K562 (cell line): ENCODE measurements around the gene HSD17B12.

ENCODE experiments used
- CBFA2T2 ChIP-seq: fragments of 450-650 bp; conservative IDR thresholded peaks from 2 replicates; pipeline ENCODE4 v1.6.1; 2017; ENCODE audit warnings: mild to moderate bottlenecking
- CTCF ChIP-seq, 3 experiments: IDR thresholded peaks in 2 of 3; conservative IDR thresholded peaks in 1 of 3; 2 replicates each; pipeline ENCODE4 v1.5.1; 2011 to 2012; ENCODE audit warnings: low read length in 3 of 3, mild to moderate bottlenecking in 3 of 3, control low read depth in 2 of 3, improper control_type of control experiment in 1 of 3, inconsistent platforms in 1 of 3, low read depth in 1 of 3, mixed read lengths in 1 of 3, moderate library complexity in 1 of 3; ENCODE audit not compliant: insufficient read depth in 2 of 3
- GABPB1 ChIP-seq: sonication (generic); formaldehyde crosslinking; IDR thresholded peaks from 2 replicates; pipeline ENCODE4 v1.8.0; 2022; ENCODE audit warnings: mild to moderate bottlenecking, missing genetic modification reagents
- MAFK ChIP-seq: IDR thresholded peaks from 2 replicates; pipeline ENCODE4 v1.6.1; 2011; ENCODE audit warnings: low read length, improper control_type of control experiment
- NFIC ChIP-seq: fragments of 450-650 bp; IDR thresholded peaks from 2 replicates; pipeline ENCODE4 v1.6.1; 2017; ENCODE audit warnings: mild to moderate bottlenecking, inconsistent platforms
- POLR2A ChIP-seq: fragments of 450-650 bp; conservative IDR thresholded peaks from 2 replicates; pipeline ENCODE4 v1.6.1; 2016
- RBM39 ChIP-seq: fragments of 200-400 bp; formaldehyde crosslinking; optimal IDR thresholded peaks from 2 replicates; pipeline ENCODE3; 2018; ENCODE audit warnings: low read depth, low read length
- SAP30 ChIP-seq: fragments of 200-600 bp; sonication (generic); IDR thresholded peaks from 2 replicates; pipeline ENCODE4 v1.6.1; 2012; ENCODE audit warnings: borderline replicate concordance, low read depth, mild to moderate bottlenecking, moderate library complexity, low read length, control low read depth, inconsistent platforms; ENCODE audit not compliant: insufficient read depth, poor library complexity, severe bottlenecking
- SMAD2 ChIP-seq: fragments of 150-350 bp; IDR thresholded peaks from 2 replicates; pipeline ENCODE4 v1.6.1; 2014; ENCODE audit warnings: low read depth, mild to moderate bottlenecking, low read length
- TBP ChIP-seq: optimal IDR thresholded peaks from 2 replicates; pipeline ENCODE3; 2011; ENCODE audit warnings: low read depth, low read length, improper control_type of control experiment
- TSC22D4 ChIP-seq: fragments of 450-650 bp; IDR thresholded peaks from 2 replicates; pipeline ENCODE4 v1.6.1; 2016; ENCODE audit warnings: missing genetic modification characterization, missing biosample characterization, control low read depth
- XRCC3 ChIP-seq: fragments of 450-650 bp; IDR thresholded peaks from 2 replicates; pipeline ENCODE4 v1.6.1; 2017; ENCODE audit warnings: mild to moderate bottlenecking, moderate library complexity
- ZNF764 ChIP-seq: fragments of 250-450 bp; sonication (Bioruptor Pico); IDR thresholded peaks from 2 replicates; pipeline ENCODE4 v1.4.0; 2020; ENCODE audit warnings: low read depth, mild to moderate bottlenecking, moderate library complexity
- TF ChIP-seq, protein P1 (sequence below): sonication (generic); formaldehyde crosslinking; IDR thresholded peaks from 2 replicates; pipeline ENCODE4 v1.8.0; 2023; ENCODE audit warnings: mild to moderate bottlenecking, missing genetic modification reagents

DNA sequence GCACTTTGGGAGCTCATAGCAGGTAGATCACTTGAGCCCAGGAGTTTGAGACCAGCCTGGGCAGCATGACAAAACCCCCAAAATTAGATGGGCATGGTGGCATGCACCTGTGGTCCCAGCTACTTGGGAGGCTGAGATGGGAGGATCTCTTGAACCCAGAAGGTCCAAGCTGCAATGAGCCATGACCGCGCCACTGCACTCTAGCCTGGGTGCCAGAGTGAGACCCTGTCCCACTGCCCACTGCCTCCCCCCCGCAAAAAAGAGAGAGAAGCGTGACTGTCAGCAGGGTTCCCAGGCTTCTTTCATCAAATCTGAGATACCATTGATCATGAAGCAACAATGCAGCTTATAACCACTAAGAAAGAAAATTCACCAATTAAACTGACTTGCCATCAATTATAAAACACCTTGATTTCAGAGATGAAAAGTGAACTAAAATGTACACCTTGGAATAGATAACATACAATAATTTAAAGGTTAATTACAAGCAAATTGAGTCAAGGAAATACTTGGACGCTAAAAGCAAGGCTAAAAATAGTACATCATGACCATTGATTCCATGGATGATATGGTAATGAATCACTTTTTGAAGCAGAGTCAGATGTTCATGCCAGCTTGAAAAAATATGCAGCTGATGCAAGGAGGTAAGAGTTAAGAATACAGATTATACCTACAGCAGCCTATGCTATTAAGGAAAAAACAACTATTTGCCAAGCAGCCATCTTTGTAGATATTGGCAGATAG, 109.3 kb downstream of the HSD17B12 start:
- TF ChIP-seq MAFK (no peak), CTCF (IDR thresholded peaks at IDR 0.05 in 2 of 3, conservative IDR thresholded peaks at IDR 0.05 in 1 of 3; ENCODE audit: insufficient read depth in 2 of 3, low read depth in 1 of 3, low read length in 3 of 3) (no peak), CBFA2T2 (no peak), GABPB1 (no peak), SAP30 (no peak), XRCC3 (no peak), TBP (no peak), SMAD2 (no peak), POLR2A (no peak), ZNF764 (no peak), RBM39 (no peak), NFIC (no peak), TSC22D4 (tag) (no peak)
- TF ChIP-seq, protein P1, sequence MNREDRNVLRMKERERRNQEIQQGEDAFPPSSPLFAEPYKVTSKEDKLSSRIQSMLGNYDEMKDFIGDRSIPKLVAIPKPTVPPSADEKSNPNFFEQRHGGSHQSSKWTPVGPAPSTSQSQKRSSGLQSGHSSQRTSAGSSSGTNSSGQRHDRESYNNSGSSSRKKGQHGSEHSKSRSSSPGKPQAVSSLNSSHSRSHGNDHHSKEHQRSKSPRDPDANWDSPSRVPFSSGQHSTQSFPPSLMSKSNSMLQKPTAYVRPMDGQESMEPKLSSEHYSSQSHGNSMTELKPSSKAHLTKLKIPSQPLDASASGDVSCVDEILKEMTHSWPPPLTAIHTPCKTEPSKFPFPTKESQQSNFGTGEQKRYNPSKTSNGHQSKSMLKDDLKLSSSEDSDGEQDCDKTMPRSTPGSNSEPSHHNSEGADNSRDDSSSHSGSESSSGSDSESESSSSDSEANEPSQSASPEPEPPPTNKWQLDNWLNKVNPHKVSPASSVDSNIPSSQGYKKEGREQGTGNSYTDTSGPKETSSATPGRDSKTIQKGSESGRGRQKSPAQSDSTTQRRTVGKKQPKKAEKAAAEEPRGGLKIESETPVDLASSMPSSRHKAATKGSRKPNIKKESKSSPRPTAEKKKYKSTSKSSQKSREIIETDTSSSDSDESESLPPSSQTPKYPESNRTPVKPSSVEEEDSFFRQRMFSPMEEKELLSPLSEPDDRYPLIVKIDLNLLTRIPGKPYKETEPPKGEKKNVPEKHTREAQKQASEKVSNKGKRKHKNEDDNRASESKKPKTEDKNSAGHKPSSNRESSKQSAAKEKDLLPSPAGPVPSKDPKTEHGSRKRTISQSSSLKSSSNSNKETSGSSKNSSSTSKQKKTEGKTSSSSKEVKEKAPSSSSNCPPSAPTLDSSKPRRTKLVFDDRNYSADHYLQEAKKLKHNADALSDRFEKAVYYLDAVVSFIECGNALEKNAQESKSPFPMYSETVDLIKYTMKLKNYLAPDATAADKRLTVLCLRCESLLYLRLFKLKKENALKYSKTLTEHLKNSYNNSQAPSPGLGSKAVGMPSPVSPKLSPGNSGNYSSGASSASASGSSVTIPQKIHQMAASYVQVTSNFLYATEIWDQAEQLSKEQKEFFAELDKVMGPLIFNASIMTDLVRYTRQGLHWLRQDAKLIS (CRISPR knock-in tag): no peak
